ENCODE data around the gene TCEANC2.

- no peak for TF ChIP-seq CTCF (IDR thresholded peaks at IDR 0.05; ENCODE audit: low read depth, low read length)
- TF ChIP-seq POLR2A (IDR thresholded peaks at IDR 0.05; ENCODE audit: extremely low read depth, insufficient read length), result no peak
Observed at GRCh38 chr1:54018635-54019034, 34.8 kb upstream of the TCEANC2 start.
